ENCODE results near the gene ZBTB25.

Gene ZBTB25

GRCh38 chr14:64516969-64517368, 13.3 kb upstream of the ZBTB25 start:
- no peak for DNase-seq (ENCODE audit: low spot score)

- no peak for DNase-seq (ENCODE audit: low spot score)
Measured at GRCh38 chr14:64515053-64515452, 11.4 kb upstream of the ZBTB25 start.

GRCh38 chr14:64513271-64513670, 9.6 kb upstream of the ZBTB25 start:
- no peak for DNase-seq (ENCODE audit: low spot score)

- peak; percentile 84 for DNase-seq (ENCODE audit: low spot score)
Measured at GRCh38 chr14:64510825-64511671, 7.4 kb upstream of the ZBTB25 start.

- DNase-seq (ENCODE audit: low spot score), result no peak
Measured at GRCh38 chr14:64509036-64509435, 5.4 kb upstream of the ZBTB25 start.

GRCh38 chr14:64508215-64508776, 4.7 kb upstream of the ZBTB25 start:
- no peak for DNase-seq (ENCODE audit: low spot score)

GRCh38 chr14:64507376-64508156, 3.9 kb upstream of the ZBTB25 start:
- DNase-seq (ENCODE audit: low spot score), result no peak

- DNase-seq (ENCODE audit: low spot score), result no peak
Measured at GRCh38 chr14:64506721-64507120, 3.1 kb upstream of the ZBTB25 start.

- DNase-seq (ENCODE audit: low spot score), result peak; percentile 86
Measured at GRCh38 chr14:64504897-64505794, 1.5 kb upstream of the ZBTB25 start.

- DNase-seq (ENCODE audit: low spot score), result peak; percentile 70
Measured at GRCh38 chr14:64504310-64504896, 765 bp upstream of the ZBTB25 start, which contains the start of gene ZBTB1. Gene ZBTB1 (plus strand): TSS chr14:64504770. CDS start chr14:64521505, 16,735 bp downstream.

- peak; percentile 51 for DNase-seq (ENCODE audit: low spot score)
Measured at GRCh38 chr14:64502887-64503433, 678 bp downstream of the ZBTB25 start.

GRCh38 chr14:64502456-64502855, 1.2 kb downstream of the ZBTB25 start:
- no peak for DNase-seq (ENCODE audit: low spot score)

- DNase-seq (ENCODE audit: low spot score), result peak; percentile 56
Measured at GRCh38 chr14:64501411-64502171, 2.0 kb downstream of the ZBTB25 start.

- DNase-seq (ENCODE audit: low spot score), result no peak
Measured at GRCh38 chr14:64500088-64500487, 3.5 kb downstream of the ZBTB25 start.

GRCh38 chr14:64496764-64497163, 6.9 kb downstream of the ZBTB25 start:
- DNase-seq (ENCODE audit: low spot score), result no peak

GRCh38 chr14:64495252-64495651, 8.4 kb downstream of the ZBTB25 start:
- no peak for DNase-seq (ENCODE audit: low spot score)

- no peak for DNase-seq (ENCODE audit: low spot score)
Measured at GRCh38 chr14:64493455-64493854, 10.2 kb downstream of the ZBTB25 start.

- DNase-seq (ENCODE audit: low spot score), result no peak
Measured at GRCh38 chr14:64491637-64492036, 12.0 kb downstream of the ZBTB25 start.

- no peak for DNase-seq (ENCODE audit: low spot score)
Measured at GRCh38 chr14:64488590-64489099, 15.0 kb downstream of the ZBTB25 start.
